Measurements from ENCODE around the gene PRELID1.

PRELID1 gene

GRCh38 chr5:177312649-177313181, 9.1 kb downstream of the PRELID1 start:
- no peak for DNase-seq

GRCh38 chr5:177313561-177314259, 10.1 kb downstream of the PRELID1 start:
- DNase-seq = no peak

GRCh38 chr5:177314376-177315342, 11.1 kb downstream of the PRELID1 start:
- no peak for DNase-seq

- no peak for DNase-seq
These were observed 11.8 kb downstream of the PRELID1 start for GRCh38 chr5:177315411-177315810.

- DNase-seq = no peak
These were observed 12.4 kb downstream of the PRELID1 start for GRCh38 chr5:177316005-177316404.

GRCh38 chr5:177317959-177318377, 14.4 kb downstream of the PRELID1 start:
- peak; percentile 52 for DNase-seq

- DNase-seq = no peak
These were observed 16.5 kb downstream of the PRELID1 start for GRCh38 chr5:177319913-177320588.

GRCh38 chr5:177320879-177321278, 17.3 kb downstream of the PRELID1 start:
- DNase-seq = no peak

GRCh38 chr5:177325868-177326381, 22.3 kb downstream of the PRELID1 start:
- no peak for DNase-seq

GRCh38 chr5:177327539-177328522, 24.2 kb downstream of the PRELID1 start:
- DNase-seq = no peak

- no peak for DNase-seq
These were observed 25.1 kb downstream of the PRELID1 start for GRCh38 chr5:177328545-177329231.

- DNase-seq = no peak
These were observed 26.3 kb downstream of the PRELID1 start for GRCh38 chr5:177329883-177330282.

GRCh38 chr5:177330991-177331842, 27.6 kb downstream of the PRELID1 start:
- no peak for DNase-seq

GRCh38 chr5:177332031-177332895, 28.7 kb downstream of the PRELID1 start:
- DNase-seq = no peak

GRCh38 chr5:177332896-177333260, 29.3 kb downstream of the PRELID1 start:
- DNase-seq = no peak

- no peak for DNase-seq
These were observed 30.0 kb downstream of the PRELID1 start for GRCh38 chr5:177333420-177334154.

GRCh38 chr5:177334155-177334551, 30.6 kb downstream of the PRELID1 start:
- DNase-seq = no peak
